NB4 (cell line): ENCODE results near the gene TEKT5.

ENCODE experiments used
- DNase-seq: peaks from one replicate; pipeline ENCODE4 v3.0.0; 2010; ENCODE audit warnings: low read depth
- H3K4me3 ChIP-seq: one replicate; pipeline ENCODE4 v1.5.1; 2011; ENCODE audit warnings: mild to moderate bottlenecking, low read depth, low read length, moderate library complexity
- CTCF ChIP-seq: IDR thresholded peaks from one replicate; pipeline ENCODE4 v1.5.1; 2012; ENCODE audit warnings: low read depth, low read length
- MAX ChIP-seq: IDR thresholded peaks from 2 replicates; pipeline ENCODE4 v1.6.1; 2011; ENCODE audit warnings: low read depth, low read length
- MYC ChIP-seq: IDR thresholded peaks from 2 replicates; pipeline ENCODE4 v1.6.1; 2011; ENCODE audit warnings: low read depth, low read length
- POLR2A ChIP-seq: IDR thresholded peaks from 2 replicates; pipeline ENCODE4 v1.6.1; 2011; ENCODE audit warnings: mild to moderate bottlenecking; ENCODE audit not compliant: insufficient read length; ENCODE audit errors: extremely low read depth

The TEKT5 gene

GRCh38 chr16:10666291-10666690 is 28.4 kb downstream of the TEKT5 start:
- no peak overlapping the region for H3K4me3 ChIP-seq
- no peak for DNase-seq
- no peak for TF ChIP-seq MYC
- no peak for TF ChIP-seq CTCF
- TF ChIP-seq MAX: no peak
- TF ChIP-seq POLR2A: no peak

GRCh38 chr16:10665166-10665565 is 29.6 kb downstream of the TEKT5 start:
- TF ChIP-seq CTCF (no peak), MYC (no peak), POLR2A (no peak), MAX (no peak)
- no peak for DNase-seq
- H3K4me3 ChIP-seq: no peak overlapping the region

GRCh38 chr16:10664720-10665126 is 30.0 kb downstream of the TEKT5 start:
- no peak for DNase-seq
- H3K4me3 ChIP-seq: no peak overlapping the region
- TF ChIP-seq MYC (no peak), MAX (no peak), CTCF (no peak), POLR2A (no peak)

GRCh38 chr16:10663744-10664143 is 31.0 kb downstream of the TEKT5 start:
- no peak for TF ChIP-seq POLR2A
- no peak overlapping the region for H3K4me3 ChIP-seq
- no peak for DNase-seq

- no peak overlapping the region for H3K4me3 ChIP-seq
Measured at GRCh38 chr16:10663146-10663545, 31.6 kb downstream of the TEKT5 start.

GRCh38 chr16:10662212-10662611 is 32.5 kb downstream of the TEKT5 start:
- TF ChIP-seq CTCF: no peak
- no peak for TF ChIP-seq POLR2A
- no peak for TF ChIP-seq MYC
- TF ChIP-seq MAX: no peak
- H3K4me3 ChIP-seq: no peak overlapping the region
- DNase-seq: no peak

More at GRCh38 chr16:10663146-10663545, 31.6 kb downstream of the TEKT5 start:
- no peak for DNase-seq
- TF ChIP-seq MYC (no peak), MAX (no peak), POLR2A (no peak), CTCF (no peak)
